ENCODE data around the gene PRR33. TPM values are rescaled to one million over a fixed set of nuclear protein-coding genes. Genes with fewer than 3 reads are reported as not detected.
A peak's percentile ranks its signal among the peaks of the same experiment; 100 is the strongest.
"Not testable (repeated sequence)": the region's sequence is repeated elsewhere in the genome, so short reads cannot be mapped to it uniquely, and the experiment has no call there.

The PRR33 gene
- not detected for total RNA-seq

DNA sequence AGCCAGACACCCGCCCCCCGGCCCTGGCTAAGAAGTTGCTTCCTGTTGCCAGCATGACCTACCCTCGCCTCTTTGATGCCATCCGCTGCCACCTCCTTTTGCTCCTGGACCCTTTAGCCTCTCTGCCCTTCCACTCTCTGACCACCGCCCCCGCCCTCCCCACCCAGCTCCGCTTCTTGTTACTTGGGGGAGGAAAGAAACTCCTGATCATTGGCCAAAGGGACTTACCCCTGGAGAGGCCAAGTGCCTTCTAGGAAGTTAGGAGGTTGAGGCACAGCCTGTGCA is at the start of gene PRR33:
Gene PRR33, minus strand, starts transcription at position 65 of the 285 bp plus-strand sequence. CDS start 1,311 bp downstream, outside the sequence.
- 91 to 94% methylated on average over 6 to 7 of the region's 7 CpGs for WGBS, 2 donors
- intact Hi-C loops (cut with DNase I): loop anchor here (5.0 kb wide), 1 partner anchor 271 kb away; the partner anchor contains the start of gene INS
- Histone ChIP-seq H3K36me3 (replicated peaks in 1 of 2; ENCODE audit: insufficient read depth in 1 of 2, low read depth in 2 of 2) (no peaks in the 10 kb centered on the region), H3K9me3 (no peaks in the 10 kb centered on the region), H3K4me3 (no peak within 1 kb of the TSS), H3K27me3 (no peaks in the 10 kb centered on the region), H3K27ac (no peak within 1 kb of the TSS), H3K4me1 (peaks cover 5% of the 10 kb centered on the region)
- no peak for DNase-seq
- TF ChIP-seq POLR2A (IDR thresholded peaks at IDR 0.05): no peak
- TF ChIP-seq, protein P1, sequence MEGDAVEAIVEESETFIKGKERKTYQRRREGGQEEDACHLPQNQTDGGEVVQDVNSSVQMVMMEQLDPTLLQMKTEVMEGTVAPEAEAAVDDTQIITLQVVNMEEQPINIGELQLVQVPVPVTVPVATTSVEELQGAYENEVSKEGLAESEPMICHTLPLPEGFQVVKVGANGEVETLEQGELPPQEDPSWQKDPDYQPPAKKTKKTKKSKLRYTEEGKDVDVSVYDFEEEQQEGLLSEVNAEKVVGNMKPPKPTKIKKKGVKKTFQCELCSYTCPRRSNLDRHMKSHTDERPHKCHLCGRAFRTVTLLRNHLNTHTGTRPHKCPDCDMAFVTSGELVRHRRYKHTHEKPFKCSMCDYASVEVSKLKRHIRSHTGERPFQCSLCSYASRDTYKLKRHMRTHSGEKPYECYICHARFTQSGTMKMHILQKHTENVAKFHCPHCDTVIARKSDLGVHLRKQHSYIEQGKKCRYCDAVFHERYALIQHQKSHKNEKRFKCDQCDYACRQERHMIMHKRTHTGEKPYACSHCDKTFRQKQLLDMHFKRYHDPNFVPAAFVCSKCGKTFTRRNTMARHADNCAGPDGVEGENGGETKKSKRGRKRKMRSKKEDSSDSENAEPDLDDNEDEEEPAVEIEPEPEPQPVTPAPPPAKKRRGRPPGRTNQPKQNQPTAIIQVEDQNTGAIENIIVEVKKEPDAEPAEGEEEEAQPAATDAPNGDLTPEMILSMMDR (IDR thresholded peaks at IDR 0.05): no peak
- ATAC-seq: no peak

DNA sequence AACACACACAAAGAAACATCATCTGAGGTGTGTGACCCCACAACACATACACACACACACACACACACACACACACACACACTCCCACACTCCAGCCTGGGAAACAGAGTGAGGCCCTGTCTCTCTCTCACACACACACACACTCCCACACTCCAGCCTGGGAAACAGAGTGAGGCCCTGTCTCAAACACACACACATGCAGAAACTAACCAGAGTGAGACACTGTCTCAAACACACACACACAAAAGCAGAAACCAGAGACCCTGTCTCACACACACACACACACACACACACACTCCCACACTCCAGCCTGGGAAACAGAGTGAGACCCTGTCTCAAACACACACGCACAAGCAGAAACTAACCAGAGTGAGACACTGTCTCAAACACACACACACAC is 48.1 kb upstream of the PRR33 start:
- H3K9me3 ChIP-seq: not testable (repeated sequence)
- intact Hi-C loops (cut with DNase I): loop anchor here (5.0 kb wide), 1 partner anchor 42 kb away; no protein-coding TSS in a partner anchor

GRCh38 chr11:1939006-1939625 is 47.4 kb upstream of the PRR33 start:
- Histone ChIP-seq H3K27ac (no peak overlapping the region), H3K4me1 (no peaks in the 10 kb centered on the region), H3K4me3 (no peak overlapping the region), H3K9me3 (no peaks in the 10 kb centered on the region), H3K27me3 (no peaks in the 10 kb centered on the region), H3K36me3 (replicated peaks in 1 of 2; ENCODE audit: insufficient read depth in 1 of 2, low read depth in 2 of 2) (no peaks in the 10 kb centered on the region)
- TF ChIP-seq, protein P1 (IDR thresholded peaks at IDR 0.05): no peak
- TF ChIP-seq POLR2A (IDR thresholded peaks at IDR 0.05): no peak
- intact Hi-C loops (cut with DNase I): no loop called here
- no peak for ATAC-seq
- WGBS, 2 donors: 45 to 56% methylated on average over 22 to 23 of the region's 23 CpGs
- DNase-seq: peak in 1 of 4 donors; percentile 6

More for the DNA sequence above, 48.1 kb upstream of the PRR33 start:
- H3K4me3 ChIP-seq; H3K27ac ChIP-seq; H3K27me3 ChIP-seq; H3K36me3 ChIP-seq (replicated peaks in 1 of 2; ENCODE audit: insufficient read depth in 1 of 2, low read depth in 2 of 2); H3K4me1 ChIP-seq: not testable (repeated sequence)
- WGBS, 2 donors: 100% methylated on average over 1 of the region's 1 CpG
- DNase-seq: peak in 1 of 4 donors; percentile 7
- ATAC-seq: peak; percentile 41

DNA sequence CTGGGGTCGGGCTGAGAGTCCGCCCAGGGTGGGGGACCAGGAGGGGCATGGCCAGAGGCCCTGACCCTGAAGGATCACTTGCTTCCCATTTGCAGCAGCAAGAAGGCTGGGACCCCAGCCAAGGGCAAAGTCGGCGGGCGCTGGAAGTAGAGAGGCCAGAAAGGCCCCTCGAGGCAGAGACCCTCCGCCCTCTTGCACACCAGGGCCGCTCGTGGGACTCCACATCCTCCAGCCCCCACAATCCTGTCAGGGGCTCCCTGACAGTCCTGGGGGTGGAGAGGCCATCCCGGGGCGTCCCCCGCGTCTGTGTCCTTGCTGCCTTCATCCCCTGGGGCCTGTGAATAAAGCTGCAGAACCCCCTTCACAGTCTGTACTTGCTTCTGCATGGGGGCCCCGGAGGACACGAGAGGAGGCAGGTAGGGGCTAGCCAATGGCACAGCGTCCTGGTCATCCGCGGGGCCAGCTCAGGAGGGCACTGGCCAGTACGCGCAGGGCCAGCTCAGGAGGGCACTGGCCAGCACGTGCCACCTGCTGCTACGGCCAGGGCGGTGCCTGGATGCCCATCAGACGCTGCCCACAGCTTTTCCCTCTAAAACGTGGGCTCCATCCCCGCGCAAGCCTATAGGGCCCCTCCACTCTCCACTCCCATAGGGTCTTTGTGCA is 46.8 kb upstream of the PRR33 start:
- Histone ChIP-seq H3K4me1 (no peaks in the 10 kb centered on the region), H3K27me3 (no peaks in the 10 kb centered on the region), H3K27ac (no peak overlapping the region), H3K36me3 (replicated peaks in 1 of 2; ENCODE audit: insufficient read depth in 1 of 2, low read depth in 2 of 2) (no peaks in the 10 kb centered on the region), H3K4me3 (no peak overlapping the region), H3K9me3 (no peaks in the 10 kb centered on the region)
- intact Hi-C loops (cut with DNase I): no loop called here
- 70 to 73% methylated on average over 2 to 27 of the region's 27 CpGs for WGBS, 2 donors
- TF ChIP-seq POLR2A (IDR thresholded peaks at IDR 0.05): no peak
- TF ChIP-seq, protein P1 (IDR thresholded peaks at IDR 0.05): no peak
- DNase-seq: peak in 1 of 4 donors; percentile 10
- no peak for ATAC-seq

- no peaks in the 10 kb centered on the region for H3K4me1 ChIP-seq
- TF ChIP-seq, protein P1 (IDR thresholded peaks at IDR 0.05): no peak
- no peak for TF ChIP-seq POLR2A (IDR thresholded peaks at IDR 0.05)
- no peaks in the 10 kb centered on the region for H3K27me3 ChIP-seq
- H3K4me3 ChIP-seq: no peak overlapping the region
- DNase-seq (peak in 1 of 4 donors; percentile 7), ATAC-seq (no peak)
- no peaks in the 10 kb centered on the region for H3K9me3 ChIP-seq
- intact Hi-C loops (cut with DNase I): loop anchor here (2.0 kb wide), 1 partner anchor 23 kb away; no protein-coding TSS in a partner anchor
- H3K27ac ChIP-seq: no peak overlapping the region
- 64 to 71% methylated on average over 17 to 31 of the region's 35 CpGs for WGBS, 2 donors
- H3K36me3 ChIP-seq (replicated peaks in 1 of 2; ENCODE audit: insufficient read depth in 1 of 2, low read depth in 2 of 2): no peaks in the 10 kb centered on the region
These were observed 46.1 kb upstream of the PRR33 start for GRCh38 chr11:1937616-1938342.
